CD14-positive monocyte (primary cell): ENCODE measurements around the gene PYGM. TPM values are rescaled to one million over a fixed set of nuclear protein-coding genes. Genes with fewer than 3 reads are reported as not detected.
A peak's percentile ranks its signal among the peaks of the same experiment; 100 is the strongest.

Source experiments
- DNase-seq, 3 donors: peaks; one replicate each; pipeline ENCODE4 v3.0.0-alpha.2; 2011 to 2022
- H2AFZ ChIP-seq: 2 replicates; pipeline ENCODE4 v1.6.0; 2012; ENCODE audit warnings: mild to moderate bottlenecking, low read depth, low read length, inconsistent platforms; ENCODE audit not compliant: insufficient read depth, poor library complexity, severe bottlenecking
- H3K27ac ChIP-seq, 2 donors: 1 replicate in 1 of 2; 2 replicates in 1 of 2; pipeline ENCODE4 v1.5.1; 2012 to 2013; ENCODE audit warnings: low read length in 2 of 2, control low read depth in 1 of 2, inconsistent platforms in 1 of 2, low read depth in 1 of 2, mild to moderate bottlenecking in 1 of 2
- H3K27me3 ChIP-seq, 2 donors: one replicate each; pipeline versions ENCODE4 v1.6.0 to v1.6.1; 2011 to 2013; ENCODE audit warnings: low read length in 2 of 2; ENCODE audit not compliant: control insufficient read depth in 2 of 2, insufficient read depth in 2 of 2
- H3K36me3 ChIP-seq, 2 donors: replicated peaks in 1 of 2; 1 replicate in 1 of 2; 2 replicates in 1 of 2; pipeline versions ENCODE4 v1.5.1 to v1.6.1; 2012 to 2013; ENCODE audit warnings: low read length in 2 of 2, control low read depth in 1 of 2, inconsistent platforms in 1 of 2, mild to moderate bottlenecking in 1 of 2; ENCODE audit not compliant: insufficient read depth in 2 of 2, control insufficient read depth in 1 of 2
- H3K4me1 ChIP-seq, 2 donors: 1 replicate in 1 of 2; 2 replicates in 1 of 2; pipeline versions ENCODE4 v1.5.1 to v1.6.1; 2012 to 2013; ENCODE audit warnings: low read length in 2 of 2, control low read depth in 1 of 2, inconsistent platforms in 1 of 2, mild to moderate bottlenecking in 1 of 2, moderate library complexity in 1 of 2; ENCODE audit not compliant: insufficient read depth in 2 of 2, control insufficient read depth in 1 of 2
- H3K4me2 ChIP-seq: replicated peaks from 2 replicates; pipeline ENCODE3; 2012; ENCODE audit warnings: low read length, moderate library complexity, mild to moderate bottlenecking; ENCODE audit not compliant: poor library complexity, severe bottlenecking; ENCODE audit errors: extremely low read depth
- H3K4me3 ChIP-seq, 3 experiments: fragments of 200-600 bp in 1 of 3; sonication (generic) in 1 of 3; replicated peaks in 1 of 3; 1 replicate in 2 of 3; 2 replicates in 1 of 3; pipeline ENCODE4 v1.5.1; 2011 to 2013; ENCODE audit warnings: low read length in 3 of 3, mild to moderate bottlenecking in 3 of 3, control low read depth in 2 of 3, low read depth in 2 of 3, inconsistent platforms in 1 of 3, moderate library complexity in 1 of 3
- H3K79me2 ChIP-seq: 2 replicates; pipeline ENCODE4 v1.6.0; 2012; ENCODE audit warnings: mild to moderate bottlenecking, control low read depth, inconsistent platforms, low read length, moderate library complexity; ENCODE audit not compliant: insufficient read depth
- H3K9ac ChIP-seq: 2 replicates; pipeline ENCODE4 v1.6.0; 2017; ENCODE audit warnings: low read length, mild to moderate bottlenecking; ENCODE audit not compliant: insufficient read depth, poor library complexity, severe bottlenecking
- H3K9me3 ChIP-seq, 2 donors: replicated peaks in 1 of 2; 1 replicate in 1 of 2; 2 replicates in 1 of 2; pipeline versions ENCODE4 v1.5.1 to v1.6.1; 2012 to 2013; ENCODE audit warnings: low read length in 2 of 2, control low read depth in 1 of 2; ENCODE audit not compliant: control insufficient read depth in 1 of 2, insufficient read depth in 1 of 2
- H4K20me1 ChIP-seq: 2 replicates; pipeline ENCODE4 v1.6.0; 2012; ENCODE audit warnings: mild to moderate bottlenecking, low read length, control low read depth, moderate library complexity; ENCODE audit not compliant: insufficient read depth
- H3K27ac Mint-ChIP-seq, 7 donors: one replicate each; pipeline ENCODE4 v1.8.0; 2020; ENCODE audit warnings: mild to moderate bottlenecking in 7 of 7, mixed read lengths in 7 of 7, moderate library complexity in 6 of 7, inconsistent platforms in 2 of 7
- H3K27me3 Mint-ChIP-seq, 3 donors: one replicate each; pipeline ENCODE4 v1.8.0; 2021 to 2022; ENCODE audit warnings: low read depth in 3 of 3, mild to moderate bottlenecking in 3 of 3, mixed read lengths in 3 of 3, moderate library complexity in 3 of 3, inconsistent platforms in 1 of 3
- H3K36me3 Mint-ChIP-seq, 2 donors: one replicate each; pipeline ENCODE4 v1.8.0; 2020; ENCODE audit warnings: mixed read lengths in 2 of 2, inconsistent platforms in 1 of 2, mild to moderate bottlenecking in 1 of 2
- H3K4me1 Mint-ChIP-seq: one replicate; pipeline ENCODE4 v1.8.0; 2020; ENCODE audit warnings: mild to moderate bottlenecking, mixed read lengths
- H3K4me3 Mint-ChIP-seq, 2 donors: one replicate each; pipeline ENCODE4 v1.8.0; 2020; ENCODE audit warnings: mild to moderate bottlenecking in 2 of 2, mixed read lengths in 2 of 2, moderate library complexity in 1 of 2
- H3K9me3 Mint-ChIP-seq, 7 donors: one replicate each; pipeline ENCODE4 v1.8.0; 2020 to 2022; ENCODE audit warnings: mixed read lengths in 7 of 7, mild to moderate bottlenecking in 6 of 7, moderate library complexity in 6 of 7, inconsistent platforms in 2 of 7
- WGBS: methylation state at CpG from one replicate; pipeline ENCODE4 v1.1.5; 2013; ENCODE audit warnings: missing lambda C conversion rate; ENCODE audit not compliant: insufficient coverage; 5-methylcytosine and 5-hydroxymethylcytosine counted together
- intact Hi-C, 2 donors: fragments of 100-400 bp; cut with micrococcal nuclease; formaldehyde crosslinking; loops; one replicate each; pipeline versions ENCODE4 v1.15.0 to v1.15.1; 2023
- polyA plus RNA-seq, 3 donors: library from polyadenylated mRNA; depleted of rRNA in 1 of 3; unstranded in 2 of 3; stranded (reverse) in 1 of 3; fragments of 300-500 nt in 2 of 3; fragments of >200 nt in 1 of 3; fragmentation: Illumina TruSeq in 2 of 3; gene quantifications; 1 replicate in 2 of 3; 2 replicates in 1 of 3; pipeline ENCODE4 v1.2.3, GENCODE V29; 2012 to 2021
- TF ChIP-seq, protein P1 (sequence below): fragments of 200-600 bp; IDR thresholded peaks from one replicate; pipeline ENCODE4 v1.8.0; 2022; ENCODE audit warnings: antibody characterized with exemption, mild to moderate bottlenecking

The PYGM gene
- polyA plus RNA-seq, 3 donors, result 0.05 to 1.8 TPM; not detected in 1

DNA sequence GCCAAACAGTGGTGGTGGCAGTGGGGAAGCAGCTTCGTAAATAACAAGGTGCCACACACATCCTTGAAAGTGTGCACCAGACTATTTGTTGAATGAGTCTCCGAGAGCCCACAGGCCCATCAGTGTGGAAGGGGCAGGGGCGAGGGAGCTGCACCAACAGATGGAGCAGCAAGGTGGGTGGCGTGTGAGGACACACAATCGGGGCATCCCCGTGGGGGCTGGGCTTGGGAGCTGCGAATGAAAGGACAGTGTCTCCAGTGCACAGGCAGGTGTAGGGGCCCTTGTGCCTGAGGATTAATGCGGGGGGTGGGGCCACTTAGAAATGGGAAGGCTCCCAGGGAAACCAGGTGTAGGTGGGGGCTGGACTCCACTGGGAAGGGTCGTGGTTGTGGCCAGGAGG, 39.6 kb downstream of the PYGM start:
- Mint-ChIP-seq H3K4me3 (no peak overlapping the region), H3K9me3 (peaks cover 0 to 2% (median 0%) of the 10 kb centered on the region in 7 donors), H3K27me3 (peaks cover 44 to 63% (median 47%) of the 10 kb centered on the region in 3 donors), H3K36me3 (no peaks in the 10 kb centered on the region), H3K27ac (peak overlapping the region in 1 of 7 donors; percentile 35), H3K4me1 (peaks cover 14% of the 10 kb centered on the region)
- Histone ChIP-seq H3K79me2 (no peaks in the 10 kb centered on the region), H3K4me3 (no peak overlapping the region), H3K36me3 (no peaks in the 10 kb centered on the region), H3K27me3 (peaks cover 8 to 50% of the 10 kb centered on the region in 2 donors), H4K20me1 (peaks cover 15% of the 10 kb centered on the region), H3K9me3 (no peaks in the 10 kb centered on the region), H3K4me2 (no peak overlapping the region), H3K27ac (no peak overlapping the region), H3K4me1 (peaks cover 12 to 21% of the 10 kb centered on the region in 2 donors), H2AFZ (no peak overlapping the region), H3K9ac (no peak overlapping the region)
- intact Hi-C loops, result loop anchor here (5.0 kb wide), 2 partner anchors 68 to 233 kb away; no protein-coding TSS in a partner anchor
- DNase-seq, result no peak
- 86% methylated on average over 4 of the region's 9 CpGs for WGBS
- TF ChIP-seq, protein P1, sequence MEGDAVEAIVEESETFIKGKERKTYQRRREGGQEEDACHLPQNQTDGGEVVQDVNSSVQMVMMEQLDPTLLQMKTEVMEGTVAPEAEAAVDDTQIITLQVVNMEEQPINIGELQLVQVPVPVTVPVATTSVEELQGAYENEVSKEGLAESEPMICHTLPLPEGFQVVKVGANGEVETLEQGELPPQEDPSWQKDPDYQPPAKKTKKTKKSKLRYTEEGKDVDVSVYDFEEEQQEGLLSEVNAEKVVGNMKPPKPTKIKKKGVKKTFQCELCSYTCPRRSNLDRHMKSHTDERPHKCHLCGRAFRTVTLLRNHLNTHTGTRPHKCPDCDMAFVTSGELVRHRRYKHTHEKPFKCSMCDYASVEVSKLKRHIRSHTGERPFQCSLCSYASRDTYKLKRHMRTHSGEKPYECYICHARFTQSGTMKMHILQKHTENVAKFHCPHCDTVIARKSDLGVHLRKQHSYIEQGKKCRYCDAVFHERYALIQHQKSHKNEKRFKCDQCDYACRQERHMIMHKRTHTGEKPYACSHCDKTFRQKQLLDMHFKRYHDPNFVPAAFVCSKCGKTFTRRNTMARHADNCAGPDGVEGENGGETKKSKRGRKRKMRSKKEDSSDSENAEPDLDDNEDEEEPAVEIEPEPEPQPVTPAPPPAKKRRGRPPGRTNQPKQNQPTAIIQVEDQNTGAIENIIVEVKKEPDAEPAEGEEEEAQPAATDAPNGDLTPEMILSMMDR, result no peak

DNA sequence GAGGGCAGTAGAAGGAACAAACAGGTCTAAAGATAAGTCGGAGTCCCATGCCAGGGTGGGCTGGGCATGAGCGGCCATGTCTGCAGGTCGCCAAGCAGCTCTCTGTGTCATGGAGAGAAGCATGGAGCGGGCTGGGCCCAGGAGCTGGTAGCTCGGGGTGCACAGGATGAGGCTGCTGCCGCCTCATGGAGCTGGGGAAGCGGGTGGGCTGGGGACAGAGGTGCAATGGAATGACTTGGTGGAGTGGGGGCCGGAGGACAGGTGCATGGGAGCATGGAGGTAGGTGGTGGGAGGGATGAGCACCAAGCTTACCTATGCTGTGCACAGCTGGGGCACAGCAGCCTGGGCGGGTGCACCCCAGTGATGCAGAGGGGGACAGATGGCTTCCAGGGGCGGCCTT, 40.4 kb downstream of the PYGM start:
- peaks cover 52 to 70% (median 54%) of the 10 kb centered on the region in 3 donors for H3K27me3 Mint-ChIP-seq
- H3K4me3 Mint-ChIP-seq, result no peak overlapping the region
- Histone ChIP-seq H3K36me3 (no peaks in the 10 kb centered on the region), H3K4me1 (peaks cover 8 to 13% of the 10 kb centered on the region in 2 donors), H3K9ac (no peak overlapping the region), H3K27ac (no peak overlapping the region), H3K4me3 (no peak overlapping the region), H3K9me3 (peaks cover 0 to 5% of the 10 kb centered on the region in 2 donors), H3K4me2 (no peak overlapping the region), H4K20me1 (peaks cover 8% of the 10 kb centered on the region), H2AFZ (no peak overlapping the region), H3K79me2 (no peaks in the 10 kb centered on the region), H3K27me3 (peaks cover 15 to 58% of the 10 kb centered on the region in 2 donors)
- H3K4me1 Mint-ChIP-seq, result peaks cover 7% of the 10 kb centered on the region
- H3K27ac Mint-ChIP-seq, result no peak overlapping the region
- no peak for DNase-seq
- peaks cover 0 to 3% (median 2%) of the 10 kb centered on the region in 7 donors for H3K9me3 Mint-ChIP-seq
- intact Hi-C loops, result no loop called here
- TF ChIP-seq, protein P1, result no peak
- no peaks in the 10 kb centered on the region for H3K36me3 Mint-ChIP-seq
- WGBS, result 92% methylated on average over 8 of the region's 10 CpGs
